Measurements from ENCODE around the gene JAML. TPM values are rescaled to one million over a fixed set of nuclear protein-coding genes. Genes with fewer than 3 reads are reported as not detected.

JAML gene
- total RNA-seq, 2 donors from 2014 or later = 2.3 to 8.5 TPM

- no peak for DNase-seq (ENCODE audit: low spot score)
- no peaks in the 10 kb centered on the region for H3K4me1 ChIP-seq (replicated peaks)
- TF ChIP-seq POLR2A (IDR thresholded peaks at IDR 0.05) (no peak), POLR2AphosphoS5 (IDR thresholded peaks at IDR 0.05) (no peak), CTCF (IDR thresholded peaks at IDR 0.05) (no peak)
- 81% methylated on average over 7 of the region's 7 CpGs for WGBS
- H3K4me3 ChIP-seq = no peak overlapping the region
- H3K27ac ChIP-seq = no peak overlapping the region
- intact Hi-C loops (cut with DNase I) = no loop called here
- no peaks in the 10 kb centered on the region for H3K36me3 ChIP-seq
- H3K27me3 ChIP-seq (replicated peaks; ENCODE audit: insufficient read depth) = no peaks in the 10 kb centered on the region
- no peaks in the 10 kb centered on the region for H3K9me3 ChIP-seq
These were observed 55.3 kb downstream of the JAML start for GRCh38 chr11:118169300-118170140.

DNA sequence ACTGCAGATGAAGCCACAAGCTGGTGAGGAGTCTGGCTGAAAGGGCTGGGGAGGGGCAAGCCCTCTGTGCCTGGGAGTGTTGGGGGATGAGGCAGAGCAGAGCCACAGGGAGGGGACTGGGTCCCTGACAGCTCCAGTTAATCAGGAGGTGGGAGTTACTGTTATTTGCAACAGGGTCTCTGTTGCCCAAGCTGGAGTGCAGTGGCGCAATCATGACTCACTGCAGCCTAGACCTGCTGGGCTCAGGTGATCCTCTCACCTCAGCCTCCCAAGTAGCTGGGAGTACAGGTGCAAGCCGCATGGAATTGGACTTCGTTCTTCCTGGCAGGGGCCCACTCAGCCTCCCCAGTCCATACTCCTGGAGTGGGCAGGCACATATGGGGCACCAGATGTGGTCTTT is 56.1 kb downstream of the JAML start:
- no peak overlapping the region for H3K27ac ChIP-seq
- H3K9me3 ChIP-seq = no peaks in the 10 kb centered on the region
- WGBS = 89% methylated on average over 3 of the region's 3 CpGs
- H3K36me3 ChIP-seq = no peaks in the 10 kb centered on the region
- no peaks in the 10 kb centered on the region for H3K27me3 ChIP-seq (replicated peaks; ENCODE audit: insufficient read depth)
- no peak for TF ChIP-seq POLR2AphosphoS5 (IDR thresholded peaks at IDR 0.05)
- TF ChIP-seq CTCF (IDR thresholded peaks at IDR 0.05) = no peak
- TF ChIP-seq POLR2A (IDR thresholded peaks at IDR 0.05) = no peak
- intact Hi-C loops (cut with DNase I) = no loop called here
- DNase-seq (ENCODE audit: low spot score) = no peak
- H3K4me1 ChIP-seq (replicated peaks) = no peaks in the 10 kb centered on the region
- H3K4me3 ChIP-seq = no peak overlapping the region

DNA sequence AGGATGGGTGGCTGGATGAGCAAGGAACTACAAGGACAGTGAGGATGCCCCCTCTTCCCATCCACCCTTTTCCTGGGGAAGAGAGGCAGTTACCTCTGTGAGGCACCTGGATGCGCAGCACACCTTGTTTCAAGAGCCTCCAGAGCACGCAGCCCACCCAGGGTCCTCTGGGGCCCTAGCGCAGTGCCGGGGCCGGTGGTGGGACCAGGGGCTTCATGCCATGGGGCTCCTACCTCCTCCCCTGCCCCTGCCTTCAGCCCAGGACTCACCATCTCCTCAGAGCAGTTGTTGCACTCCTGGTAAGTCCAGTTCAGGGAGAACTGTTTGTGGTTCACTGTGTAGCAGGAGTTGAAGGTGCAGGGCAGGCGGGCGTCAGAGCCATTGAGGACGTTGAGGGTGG is 56.5 kb downstream of the JAML start:
- no peak for TF ChIP-seq CTCF (IDR thresholded peaks at IDR 0.05)
- Histone ChIP-seq H3K27me3 (replicated peaks; ENCODE audit: insufficient read depth) (no peaks in the 10 kb centered on the region), H3K27ac (no peak overlapping the region), H3K36me3 (no peaks in the 10 kb centered on the region), H3K4me1 (replicated peaks) (no peaks in the 10 kb centered on the region), H3K4me3 (no peak overlapping the region), H3K9me3 (no peaks in the 10 kb centered on the region)
- intact Hi-C loops (cut with DNase I) = no loop called here
- DNase-seq (ENCODE audit: low spot score) = no peak
- 83% methylated on average over 8 of the region's 8 CpGs for WGBS

DNA sequence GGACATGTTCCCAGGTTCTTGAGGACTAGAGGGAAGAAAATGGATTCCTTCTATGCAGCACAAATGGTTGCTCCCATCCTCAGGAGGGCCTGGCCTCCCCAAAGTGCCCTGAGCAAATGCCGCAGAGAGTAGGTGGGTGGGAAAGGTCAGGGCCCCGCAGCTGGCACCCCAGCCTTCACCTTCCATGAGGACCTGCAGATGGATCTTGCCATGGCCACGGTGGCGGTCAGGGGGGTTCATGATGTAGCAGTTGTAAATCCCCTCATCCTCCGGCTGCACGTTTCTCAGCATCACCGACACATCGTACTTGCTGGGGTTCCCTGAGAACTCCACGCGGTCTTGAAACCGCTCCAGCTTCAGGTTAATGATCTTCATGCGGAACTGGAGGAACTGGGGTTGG is 56.9 kb downstream of the JAML start:
- no peak for DNase-seq (ENCODE audit: low spot score)
- WGBS = 95% methylated on average over 12 of the region's 12 CpGs
- H3K4me1 ChIP-seq (replicated peaks) = no peaks in the 10 kb centered on the region
- TF ChIP-seq POLR2A (IDR thresholded peaks at IDR 0.05) = no peak
- TF ChIP-seq POLR2AphosphoS5 (IDR thresholded peaks at IDR 0.05) = no peak
- TF ChIP-seq CTCF (IDR thresholded peaks at IDR 0.05) = no peak
- no peak overlapping the region for H3K27ac ChIP-seq
- intact Hi-C loops (cut with DNase I) = no loop called here
- no peaks in the 10 kb centered on the region for H3K9me3 ChIP-seq
- H3K27me3 ChIP-seq (replicated peaks; ENCODE audit: insufficient read depth) = no peaks in the 10 kb centered on the region
- H3K36me3 ChIP-seq = no peaks in the 10 kb centered on the region
- no peak overlapping the region for H3K4me3 ChIP-seq

- TF ChIP-seq CTCF (IDR thresholded peaks at IDR 0.05) = no peak
- no peak for TF ChIP-seq POLR2A (IDR thresholded peaks at IDR 0.05)
- 93% methylated on average over 2 of the region's 2 CpGs for WGBS
- Histone ChIP-seq H3K27me3 (replicated peaks; ENCODE audit: insufficient read depth) (no peaks in the 10 kb centered on the region), H3K4me3 (no peak overlapping the region), H3K27ac (no peak overlapping the region), H3K4me1 (replicated peaks) (no peaks in the 10 kb centered on the region), H3K36me3 (no peaks in the 10 kb centered on the region), H3K9me3 (no peaks in the 10 kb centered on the region)
- no peak for DNase-seq (ENCODE audit: low spot score)
- intact Hi-C loops (cut with DNase I) = no loop called here
These were observed 57.6 kb downstream of the JAML start for GRCh38 chr11:118167253-118167652.
